Stomach (tissue), 9 donors: ENCODE data around the gene AFAP1. TPM values are rescaled to one million over a fixed set of nuclear protein-coding genes. Genes with fewer than 3 reads are reported as not detected.

Experiments
- DNase-seq, 2 donors: peaks; one replicate each; pipeline versions ENCODE4 v3.0.0 to v3.0.0-alpha.2; 2013 to 2019
- H3K27ac ChIP-seq, 5 donors: fragments of 200-600 bp in 4 of 5; sonication (generic) in 4 of 5; one replicate each; pipeline ENCODE4 v1.5.1; 2013 to 2019; ENCODE audit warnings: mild to moderate bottlenecking in 1 of 5, moderate library complexity in 1 of 5
- H3K27me3 ChIP-seq, 3 donors: fragments of 200-600 bp; sonication (generic); one replicate each; pipeline ENCODE4 v1.5.1; 2017 to 2019; ENCODE audit warnings: mixed run types in 1 of 3
- H3K36me3 ChIP-seq, 4 donors: fragments of 200-600 bp; sonication (generic); 1 replicate in 3 of 4; 2 replicates in 1 of 4; pipeline ENCODE4 v1.5.1; 2016 to 2019
- H3K4me1 ChIP-seq, 4 donors: fragments of 200-600 bp; sonication (generic); one replicate each; pipeline ENCODE4 v1.5.1; 2016 to 2019
- H3K4me3 ChIP-seq, 4 donors: fragments of 200-600 bp; sonication (generic) in 3 of 4; one replicate each; pipeline ENCODE4 v1.5.1; 2016 to 2019; ENCODE audit warnings: mild to moderate bottlenecking in 1 of 4
- H3K9me3 ChIP-seq, 4 donors: fragments of 200-600 bp; sonication (generic); one replicate each; pipeline ENCODE4 v1.5.1; 2016 to 2019
- EP300 ChIP-seq: sonication (generic); formaldehyde crosslinking; IDR thresholded peaks from one replicate; pipeline ENCODE4 v1.6.1; 2017; ENCODE audit warnings: antibody characterized with exemption
- POLR2A ChIP-seq, 4 donors: fragments of 450-650 bp; IDR thresholded peaks; one replicate each; pipeline ENCODE4 v1.6.1; 2016; ENCODE audit warnings: antibody characterized with exemption in 4 of 4, control low read depth in 2 of 4, mild to moderate bottlenecking in 1 of 4, moderate library complexity in 1 of 4
- POLR2AphosphoS5 ChIP-seq, 3 donors: sonication (generic); formaldehyde crosslinking; IDR thresholded peaks; one replicate each; pipeline ENCODE4 v1.6.1; 2016; ENCODE audit warnings: antibody characterized with exemption in 3 of 3
- WGBS, 5 donors: extraction: QIAGEN DNeasy Blood & Tissue Kit in 3 of 5; methylation state at CpG; one replicate each; pipeline versions ENCODE4 v1.1.5 to v1.1.7; 2013 to 2018; 5-methylcytosine and 5-hydroxymethylcytosine counted together
- intact Hi-C: fragments of 100-400 bp; cut with DNase I; formaldehyde crosslinking; loops from one replicate; pipeline ENCODE4 v1.15.1; 2023; ENCODE audit warnings: low total_unique reads
- polyA plus RNA-seq, 3 donors: library from polyadenylated mRNA; stranded (reverse); fragments of 200-250 nt; gene quantifications; one replicate each; pipeline ENCODE4 v1.2.3, GENCODE V29; 2013
- total RNA-seq, 5 donors: library from RNA; depleted of rRNA; stranded (reverse); fragments of >200 nt; gene quantifications; one replicate each; pipeline versions ENCODE4 v1.1.0 to v1.2.3, GENCODE V29; 2014 to 2016
- TF ChIP-seq, protein P1 (sequence below), 7 experiments: fragments of 450-650 bp in 4 of 7; fragments of 200-600 bp in 3 of 7; sonication (generic) in 3 of 7; IDR thresholded peaks; one replicate each; pipeline ENCODE4 v1.5.1; 2016 to 2019; ENCODE audit warnings: antibody characterized with exemption in 7 of 7, control low read depth in 2 of 7, mild to moderate bottlenecking in 1 of 7
- donor health status: healthy with polysubstance abuse.
- donor health status: Bipolar disorder and iron deficiency.
- donor health status: healthy.

AFAP1 gene
- total and polyA plus RNA-seq, 8 donors, result 4.1 to 88.9 (median 12.8) TPM

DNA sequence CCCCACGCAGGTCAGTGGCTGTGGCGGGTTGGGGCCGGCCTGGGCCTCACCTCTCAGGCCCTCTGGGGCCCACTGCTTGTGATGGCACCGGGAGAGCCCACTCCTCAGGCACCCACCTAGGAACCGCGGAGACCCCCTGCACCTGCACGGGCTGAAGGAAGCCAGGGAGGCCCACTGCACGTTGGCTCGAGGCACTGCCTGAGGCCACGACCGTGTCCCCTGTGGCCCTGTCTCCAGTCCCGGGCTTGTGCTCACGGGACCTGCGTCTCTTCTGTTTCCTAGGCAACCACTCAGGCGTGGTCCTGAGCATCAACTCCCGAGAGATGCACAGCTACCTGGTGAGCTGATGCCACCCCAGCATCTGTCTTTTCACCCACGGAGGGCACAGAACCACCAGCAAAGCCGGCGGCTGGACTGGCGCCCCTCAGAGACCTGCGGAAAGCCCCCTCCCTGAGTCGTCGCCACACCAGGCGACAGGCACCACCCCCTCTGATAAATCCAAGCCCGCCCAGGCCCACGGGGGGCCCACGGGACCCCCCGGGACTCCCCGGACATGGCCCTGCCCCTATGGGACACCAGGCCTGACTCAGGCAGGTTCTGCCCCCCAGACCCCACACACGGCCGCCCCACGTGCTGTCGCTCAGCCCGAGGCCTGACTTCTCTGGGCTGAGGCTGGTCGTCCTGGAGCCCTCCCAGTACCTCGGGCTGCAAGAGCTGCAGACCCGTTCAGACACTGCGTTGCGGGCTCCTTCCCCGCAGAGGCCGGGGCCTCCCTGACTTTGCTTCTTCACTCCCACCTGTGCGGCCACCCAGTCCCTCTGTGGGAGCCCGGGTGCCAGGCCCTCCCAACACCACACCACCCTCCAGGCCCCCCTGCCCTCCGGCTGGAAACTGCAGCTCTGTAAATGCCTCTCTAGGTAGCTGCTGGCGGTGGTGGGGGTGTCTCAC, 199.5 kb downstream of the AFAP1 start:
- TF ChIP-seq, protein P1, sequence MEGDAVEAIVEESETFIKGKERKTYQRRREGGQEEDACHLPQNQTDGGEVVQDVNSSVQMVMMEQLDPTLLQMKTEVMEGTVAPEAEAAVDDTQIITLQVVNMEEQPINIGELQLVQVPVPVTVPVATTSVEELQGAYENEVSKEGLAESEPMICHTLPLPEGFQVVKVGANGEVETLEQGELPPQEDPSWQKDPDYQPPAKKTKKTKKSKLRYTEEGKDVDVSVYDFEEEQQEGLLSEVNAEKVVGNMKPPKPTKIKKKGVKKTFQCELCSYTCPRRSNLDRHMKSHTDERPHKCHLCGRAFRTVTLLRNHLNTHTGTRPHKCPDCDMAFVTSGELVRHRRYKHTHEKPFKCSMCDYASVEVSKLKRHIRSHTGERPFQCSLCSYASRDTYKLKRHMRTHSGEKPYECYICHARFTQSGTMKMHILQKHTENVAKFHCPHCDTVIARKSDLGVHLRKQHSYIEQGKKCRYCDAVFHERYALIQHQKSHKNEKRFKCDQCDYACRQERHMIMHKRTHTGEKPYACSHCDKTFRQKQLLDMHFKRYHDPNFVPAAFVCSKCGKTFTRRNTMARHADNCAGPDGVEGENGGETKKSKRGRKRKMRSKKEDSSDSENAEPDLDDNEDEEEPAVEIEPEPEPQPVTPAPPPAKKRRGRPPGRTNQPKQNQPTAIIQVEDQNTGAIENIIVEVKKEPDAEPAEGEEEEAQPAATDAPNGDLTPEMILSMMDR (IDR thresholded peaks at IDR 0.05), result no peak
- no peak for TF ChIP-seq EP300
- no peak for TF ChIP-seq POLR2AphosphoS5 (IDR thresholded peaks at IDR 0.05)
- TF ChIP-seq POLR2A (IDR thresholded peaks at IDR 0.05), result no peak
- peaks cover 0 to 16% (median 0%) of the 10 kb centered on the region in 4 donors for H3K36me3 ChIP-seq
- no peak overlapping the region for H3K4me3 ChIP-seq
- intact Hi-C loops, result no loop called here
- H3K27ac ChIP-seq, result no peak overlapping the region
- WGBS, 5 donors, result 84 to 90% (median 87%) methylated on average over 29 to 45 of the region's 45 CpGs
- DNase-seq, result no peak
- H3K27me3 ChIP-seq, result no peaks in the 10 kb centered on the region
- peaks cover 0 to 12% (median 0%) of the 10 kb centered on the region in 4 donors for H3K9me3 ChIP-seq
- H3K4me1 ChIP-seq, result no peaks in the 10 kb centered on the region

DNA sequence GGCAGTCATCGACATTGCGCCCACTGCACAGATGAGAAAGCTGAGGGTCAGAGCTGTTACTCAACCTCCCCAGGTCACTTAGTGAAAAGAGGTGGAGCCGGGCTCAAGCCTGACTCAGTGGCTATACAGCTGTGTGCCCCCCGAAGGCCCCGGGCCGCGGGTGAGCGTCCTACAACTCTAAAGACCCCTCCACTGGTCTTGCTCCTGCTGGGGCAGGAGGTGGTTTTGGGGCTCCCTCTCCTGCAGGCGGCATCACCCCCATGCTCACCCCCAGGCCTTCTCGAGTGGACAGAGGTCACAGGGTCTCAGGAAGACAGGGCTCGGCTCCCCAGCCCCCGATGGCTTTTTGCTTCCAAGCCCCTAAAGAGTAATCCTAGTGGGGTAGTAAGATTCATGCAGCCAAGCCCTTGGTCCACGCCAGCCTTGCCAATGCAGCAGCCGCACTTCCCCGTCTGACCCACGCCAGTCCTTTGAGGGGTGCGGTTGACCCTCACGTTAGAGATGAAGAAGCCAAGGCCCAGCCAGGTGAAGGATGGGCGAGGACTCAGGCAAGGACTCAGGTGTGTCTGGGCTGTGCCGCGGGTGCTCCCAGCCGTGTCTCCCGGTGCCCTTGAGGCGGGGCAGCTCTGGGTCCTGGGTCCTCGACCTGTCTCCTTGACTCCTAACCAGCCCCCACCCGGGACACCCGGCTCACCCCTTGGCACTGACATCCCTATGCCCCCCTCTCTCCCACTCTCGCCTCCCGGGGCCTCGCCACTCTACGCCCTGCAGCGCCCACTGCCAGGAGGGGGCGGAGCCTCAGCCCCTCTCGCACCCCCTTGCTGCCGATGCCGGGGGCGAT, 200.4 kb downstream of the AFAP1 start:
- no peak overlapping the region for H3K27ac ChIP-seq

DNA sequence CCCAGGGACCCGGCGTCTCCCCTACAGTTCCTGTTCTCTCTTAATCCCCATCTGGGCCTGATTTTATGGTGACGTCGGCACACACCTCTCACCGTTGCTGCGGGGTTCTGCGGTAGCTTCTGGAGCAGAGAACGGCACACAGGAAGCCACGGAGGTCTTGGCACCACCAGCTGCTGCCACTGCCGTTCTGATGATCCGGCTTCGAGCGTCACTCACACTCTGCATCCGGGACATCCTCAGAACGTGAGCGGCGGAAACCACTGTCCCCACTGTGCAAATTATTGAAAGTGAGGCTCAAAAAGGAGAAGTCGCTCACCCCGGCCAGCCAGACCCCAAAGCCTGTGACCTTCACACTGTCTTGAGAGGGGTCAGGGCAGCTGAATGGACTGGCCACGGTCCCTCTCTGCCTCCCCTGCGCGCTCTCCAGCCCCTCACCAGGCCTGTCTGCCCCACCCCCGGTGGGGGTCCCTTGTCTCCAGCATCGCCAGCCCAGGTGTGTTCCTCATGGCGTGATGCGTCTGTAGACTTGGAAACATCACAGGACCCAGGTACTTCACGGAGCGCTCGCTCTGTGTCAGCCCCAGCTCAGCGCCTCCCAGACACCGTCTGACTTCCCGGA, 201.1 kb downstream of the AFAP1 start:
- Histone ChIP-seq H3K27me3 (peaks cover 0 to 10% (median 4%) of the 10 kb centered on the region in 3 donors), H3K4me3 (no peak overlapping the region), H3K27ac (no peak overlapping the region), H3K4me1 (no peaks in the 10 kb centered on the region), H3K36me3 (peaks cover 0 to 16% (median 0%) of the 10 kb centered on the region in 4 donors), H3K9me3 (peaks cover 0 to 12% (median 0%) of the 10 kb centered on the region in 4 donors)
- intact Hi-C loops, result no loop called here
- 89 to 93% (median 90%) methylated on average over 26 to 32 of the region's 32 CpGs for WGBS, 5 donors
- TF ChIP-seq POLR2AphosphoS5 (IDR thresholded peaks at IDR 0.05), result no peak
- no peak for TF ChIP-seq EP300
- TF ChIP-seq, protein P1 (IDR thresholded peaks at IDR 0.05), result no peak
- TF ChIP-seq POLR2A (IDR thresholded peaks at IDR 0.05), result no peak
- no peak for DNase-seq

More for the DNA sequence above, 200.4 kb downstream of the AFAP1 start:
- Histone ChIP-seq H3K27me3 (peaks cover 0 to 5% (median 3%) of the 10 kb centered on the region in 3 donors), H3K9me3 (peaks cover 0 to 12% (median 0%) of the 10 kb centered on the region in 4 donors), H3K36me3 (peaks cover 0 to 16% (median 0%) of the 10 kb centered on the region in 4 donors), H3K4me3 (no peak overlapping the region), H3K4me1 (no peaks in the 10 kb centered on the region)
- intact Hi-C loops, result no loop called here
- 87 to 92% (median 90%) methylated on average over 22 to 37 of the region's 37 CpGs for WGBS, 5 donors
- TF ChIP-seq POLR2A (IDR thresholded peaks at IDR 0.05), result no peak
- TF ChIP-seq, protein P1 (IDR thresholded peaks at IDR 0.05), result no peak
- TF ChIP-seq POLR2AphosphoS5 (IDR thresholded peaks at IDR 0.05), result no peak
- no peak for TF ChIP-seq EP300
- DNase-seq, result no peak
